ENCODE data around the gene WBP2NL.

DNA sequence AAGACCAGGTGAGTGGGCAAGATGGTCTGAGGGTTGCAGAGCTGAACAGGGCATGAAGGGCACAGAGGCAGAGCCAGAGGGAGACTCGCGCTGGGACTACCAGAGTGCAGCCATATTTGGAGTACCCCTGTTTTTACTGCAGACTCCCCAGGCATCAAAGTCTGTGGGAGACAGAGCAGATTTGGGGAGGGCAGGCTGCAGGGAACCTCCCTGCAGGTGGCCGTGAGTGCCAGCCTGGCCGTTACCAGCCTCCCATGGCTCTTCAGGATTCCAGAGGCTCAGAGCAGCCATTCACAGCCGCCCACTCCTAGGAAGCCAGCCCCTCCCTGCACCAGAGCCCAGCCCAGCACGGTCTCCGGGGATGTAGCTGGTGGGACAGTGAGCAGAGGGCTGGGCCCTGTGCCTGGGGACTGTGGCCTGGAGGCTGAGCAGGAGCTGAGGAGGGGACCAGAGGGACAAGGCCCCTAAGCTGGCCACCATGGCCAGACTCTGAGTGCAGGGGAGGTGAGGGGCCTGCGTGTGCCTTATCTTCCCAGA, 29.4 kb upstream of the WBP2NL start, which contains the start of gene SEPTIN3:
- TF ChIP-seq POLR2A (IDR thresholded peaks at IDR 0.05), result no peak
- TF ChIP-seq, protein P1, sequence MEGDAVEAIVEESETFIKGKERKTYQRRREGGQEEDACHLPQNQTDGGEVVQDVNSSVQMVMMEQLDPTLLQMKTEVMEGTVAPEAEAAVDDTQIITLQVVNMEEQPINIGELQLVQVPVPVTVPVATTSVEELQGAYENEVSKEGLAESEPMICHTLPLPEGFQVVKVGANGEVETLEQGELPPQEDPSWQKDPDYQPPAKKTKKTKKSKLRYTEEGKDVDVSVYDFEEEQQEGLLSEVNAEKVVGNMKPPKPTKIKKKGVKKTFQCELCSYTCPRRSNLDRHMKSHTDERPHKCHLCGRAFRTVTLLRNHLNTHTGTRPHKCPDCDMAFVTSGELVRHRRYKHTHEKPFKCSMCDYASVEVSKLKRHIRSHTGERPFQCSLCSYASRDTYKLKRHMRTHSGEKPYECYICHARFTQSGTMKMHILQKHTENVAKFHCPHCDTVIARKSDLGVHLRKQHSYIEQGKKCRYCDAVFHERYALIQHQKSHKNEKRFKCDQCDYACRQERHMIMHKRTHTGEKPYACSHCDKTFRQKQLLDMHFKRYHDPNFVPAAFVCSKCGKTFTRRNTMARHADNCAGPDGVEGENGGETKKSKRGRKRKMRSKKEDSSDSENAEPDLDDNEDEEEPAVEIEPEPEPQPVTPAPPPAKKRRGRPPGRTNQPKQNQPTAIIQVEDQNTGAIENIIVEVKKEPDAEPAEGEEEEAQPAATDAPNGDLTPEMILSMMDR (IDR thresholded peaks at IDR 0.05), result no peak
